OCI-LY7 (cell line): ENCODE results near the gene MED22. TPM values are rescaled to one million over a fixed set of nuclear protein-coding genes. Genes with fewer than 3 reads are reported as not detected.

Source experiments
- BruUV-seq: library from RNA; stranded (reverse); fragments of 400-500 nt; replicated peaks from 2 replicates; lab custom pipeline; 2021; lab: Mats Ljungman, UMichigan
- CTCF ChIA-PET: fragments of 300-600 bp; sonication (Branson Sonifier 250); formaldehyde crosslinking; loops from one replicate; lab custom pipeline; 2022; ENCODE audit warnings: antibody characterized with exemption; ENCODE audit not compliant: unreplicated experiment; lab: Charles Lee
- POLR2A ChIA-PET: fragments of 300-600 bp; sonication (Branson Sonifier 250); formaldehyde crosslinking; loops from one replicate; lab custom pipeline; 2022; ENCODE audit warnings: antibody characterized with exemption; lab: Charles Lee
- DNase-seq: peaks from one replicate; pipeline ENCODE4 v3.0.0-alpha.2; 2015; ENCODE audit warnings: low spot score
- H2AFZ ChIP-seq: fragments of 200-600 bp; sonication (generic), shearing (Covaris generic); 2 replicates; pipeline ENCODE4 v1.6.1; 2014; ENCODE audit warnings: mild to moderate bottlenecking, antibody characterized with exemption, low read length, moderate library complexity
- H3K27ac ChIP-seq: fragments of 200-600 bp; sonication (generic); 2 replicates; pipeline ENCODE4 v1.5.1; 2014; ENCODE audit warnings: mixed run types, low read depth, mild to moderate bottlenecking, moderate library complexity, low read length, inconsistent platforms; ENCODE audit not compliant: poor library complexity, severe bottlenecking
- H3K36me3 ChIP-seq: fragments of 200-600 bp; sonication (generic); 2 replicates; pipeline ENCODE4 v1.6.1; 2014; ENCODE audit warnings: mild to moderate bottlenecking, antibody characterized with exemption, low read length, moderate library complexity, mixed read lengths; ENCODE audit not compliant: insufficient read depth
- H3K4me1 ChIP-seq: fragments of 200-600 bp; sonication (generic); 2 replicates; pipeline ENCODE4 v1.5.1; 2014; ENCODE audit warnings: mild to moderate bottlenecking, low read length; ENCODE audit not compliant: insufficient read depth, poor library complexity, severe bottlenecking
- H3K4me2 ChIP-seq: fragments of 200-600 bp; sonication (generic); 2 replicates; pipeline ENCODE4 v1.6.1; 2014; ENCODE audit warnings: mild to moderate bottlenecking, low read length
- H3K4me3 ChIP-seq: fragments of 200-600 bp; sonication (generic); 2 replicates; pipeline ENCODE4 v1.5.1; 2014; ENCODE audit warnings: mild to moderate bottlenecking, low read depth, low read length; ENCODE audit not compliant: poor library complexity, severe bottlenecking
- H3K79me2 ChIP-seq: fragments of 200-600 bp; sonication (generic); 2 replicates; pipeline ENCODE4 v1.6.1; 2016; ENCODE audit warnings: low read depth, mild to moderate bottlenecking, low read length, moderate library complexity, mixed read lengths; ENCODE audit not compliant: insufficient read depth
- H3K9me2 ChIP-seq: fragments of 200-600 bp; sonication (generic); 2 replicates; pipeline ENCODE4 v1.6.1; 2016; ENCODE audit warnings: mild to moderate bottlenecking, low read length, mixed read lengths; ENCODE audit not compliant: insufficient read depth
- H3K9me3 ChIP-seq: fragments of 200-600 bp; sonication (generic); 2 replicates; pipeline ENCODE4 v1.6.1; 2014; ENCODE audit warnings: mild to moderate bottlenecking, mixed run types, low read length, mixed read lengths
- H4K20me1 ChIP-seq: fragments of 200-600 bp; sonication (generic); 2 replicates; pipeline ENCODE4 v1.6.1; 2014; ENCODE audit warnings: mild to moderate bottlenecking, antibody characterized with exemption, low read length, moderate library complexity, mixed read lengths; ENCODE audit not compliant: insufficient read depth
- CTCF ChIP-seq: fragments of 200-600 bp; sonication (generic); conservative IDR thresholded peaks from 2 replicates; pipeline ENCODE4 v1.5.1; 2014; ENCODE audit warnings: mild to moderate bottlenecking, antibody characterized with exemption, low read length, moderate library complexity, mixed read lengths
- EZH2phosphoT487 ChIP-seq: fragments of 200-600 bp; sonication (generic); IDR thresholded peaks from 2 replicates; pipeline ENCODE4 v1.6.1; 2018; ENCODE audit warnings: low read depth, borderline replicate concordance, mild to moderate bottlenecking, mixed run types, antibody characterized with exemption, low read length, moderate library complexity, mixed read lengths
- intact Hi-C: fragments of 100-400 bp; cut with micrococcal nuclease; formaldehyde crosslinking; loops from one replicate; pipeline ENCODE4 v1.10.0; 2022; ENCODE audit not compliant: unreplicated experiment
- total RNA-seq, 2 experiments: library from RNA; depleted of rRNA in 1 of 2; stranded (reverse); fragments of >200 nt in 1 of 2; shearing (Covaris generic) in 1 of 2; gene quantifications; 2 replicates each; pipeline ENCODE4 v1.2.3, GENCODE V29; 2014 to 2022

MED22 gene
- total RNA-seq, 2 experiments from 2014 or later: 52.0 to 62.1 TPM

- Histone ChIP-seq H3K9me3 (no peaks in the 10 kb centered on the region), H3K27ac (no peak overlapping the region), H3K4me1 (peaks cover 31% of the 10 kb centered on the region), H2AFZ (no peak overlapping the region), H3K79me2 (peaks cover 13% of the 10 kb centered on the region), H3K4me3 (no peak overlapping the region), H3K36me3 (peaks cover 92% of the 10 kb centered on the region), H3K9me2 (no peaks in the 10 kb centered on the region), H3K4me2 (no peak overlapping the region), H4K20me1 (no peaks in the 10 kb centered on the region)
- TF ChIP-seq CTCF (no peak), EZH2phosphoT487 (no peak)
- POLR2A ChIA-PET: no interaction called here
- BruUV-seq: no TSS peak
- no peak for DNase-seq
- intact Hi-C loops: no loop called here
- CTCF ChIA-PET: no interaction called here
Measured at GRCh38 chr9:133341369-133342068, 6.4 kb downstream of the MED22 start.

- TF ChIP-seq EZH2phosphoT487: no peak
- no peak for TF ChIP-seq CTCF
- intact Hi-C loops: no loop called here
- Histone ChIP-seq H3K4me1 (peaks cover 29% of the 10 kb centered on the region), H4K20me1 (no peaks in the 10 kb centered on the region), H3K9me3 (no peaks in the 10 kb centered on the region), H2AFZ (no peak overlapping the region), H3K36me3 (peaks cover 89% of the 10 kb centered on the region), H3K27ac (peak overlapping the region; percentile 41), H3K79me2 (peaks cover 7% of the 10 kb centered on the region; the same call in 1 of the 2 replicates), H3K4me2 (peak overlapping the region; percentile 52; the same call in 1 of the 2 replicates), H3K9me2 (no peaks in the 10 kb centered on the region), H3K4me3 (no peak overlapping the region)
- CTCF ChIA-PET: no interaction called here
- no peak for DNase-seq
- POLR2A ChIA-PET: interaction anchor here (1.0 kb wide), 1 partner anchor 14 kb away, joined by 3 read pairs; no protein-coding TSS in a partner anchor
- BruUV-seq: no TSS peak
Measured at GRCh38 chr9:133340916-133341315, 7.0 kb downstream of the MED22 start.

GRCh38 chr9:133340256-133340655 is 7.7 kb downstream of the MED22 start:
- no peaks in the 10 kb centered on the region for H3K9me3 ChIP-seq
- CTCF ChIA-PET: no interaction called here
- BruUV-seq: no TSS peak
- peak; percentile 53 for DNase-seq
- no peaks in the 10 kb centered on the region for H3K9me2 ChIP-seq
- POLR2A ChIA-PET: interaction anchor here (0.9 to 1.0 kb wide), 2 partner anchors 15 to 119 kb away, joined by 3 to 4 read pairs; partner anchors contain the start of gene CACFD1
- peak overlapping the region; percentile 52; the same call in 1 of the 2 replicates for H3K4me2 ChIP-seq
- H3K27ac ChIP-seq: peak overlapping the region; percentile 41
- H3K79me2 ChIP-seq: peaks cover 7% of the 10 kb centered on the region
- H3K36me3 ChIP-seq: peaks cover 83% of the 10 kb centered on the region
- peaks cover 27% of the 10 kb centered on the region for H3K4me1 ChIP-seq
- no peak overlapping the region for H2AFZ ChIP-seq
- intact Hi-C loops: no loop called here
- peaks cover under 1% of the 10 kb centered on the region; the same call in 1 of the 2 replicates for H4K20me1 ChIP-seq
- H3K4me3 ChIP-seq: no peak overlapping the region
- TF ChIP-seq EZH2phosphoT487 (no peak), CTCF (no peak)
